GM12801 (cell line): Measurements from ENCODE around the gene GEN1.

Experiments
- CTCF ChIP-seq: IDR thresholded peaks from one replicate; pipeline ENCODE4 v1.5.1; 2011; ENCODE audit warnings: control low read depth; ENCODE audit not compliant: insufficient read length; ENCODE audit errors: extremely low read depth

Gene GEN1

GRCh38 chr2:17805717-17806363 lies 51.9 kb downstream of the GEN1 start:
- TF ChIP-seq CTCF, result no peak

DNA sequence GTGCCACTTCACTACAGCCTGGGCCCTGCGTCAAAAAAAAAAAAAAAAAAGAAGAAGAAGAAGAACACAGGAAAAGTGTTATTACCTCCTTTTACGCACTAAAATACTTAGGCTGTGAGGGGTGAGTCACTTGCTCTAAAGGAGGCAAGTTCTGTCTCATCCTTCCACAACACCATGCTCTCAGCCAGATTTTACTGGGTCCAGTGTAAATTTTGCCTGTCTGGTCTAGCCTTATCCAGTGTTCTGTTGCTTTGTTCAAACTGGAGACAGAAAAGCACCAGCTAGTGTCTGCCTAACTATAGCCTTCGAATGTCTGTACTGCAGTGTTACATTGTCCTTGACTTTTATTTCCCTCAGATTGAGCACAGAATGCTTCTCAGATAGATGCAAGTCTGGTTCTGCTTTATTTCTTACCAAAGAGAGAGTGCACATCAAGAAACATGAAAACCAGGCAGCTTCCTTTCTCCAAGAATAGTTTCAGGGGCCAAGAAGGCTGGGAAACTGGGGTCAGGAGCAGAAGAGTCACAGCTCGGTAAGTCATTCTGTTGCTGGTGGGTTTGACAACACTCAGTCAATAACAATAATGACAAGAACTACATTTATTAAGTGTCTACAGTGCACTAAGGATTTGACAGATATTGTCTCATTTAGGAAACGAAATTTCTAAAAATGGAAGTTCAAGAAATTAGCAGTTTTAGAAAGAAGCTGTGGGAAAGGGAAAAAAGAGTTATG lies 59.2 kb downstream of the GEN1 start:
- TF ChIP-seq CTCF, result no peak

DNA sequence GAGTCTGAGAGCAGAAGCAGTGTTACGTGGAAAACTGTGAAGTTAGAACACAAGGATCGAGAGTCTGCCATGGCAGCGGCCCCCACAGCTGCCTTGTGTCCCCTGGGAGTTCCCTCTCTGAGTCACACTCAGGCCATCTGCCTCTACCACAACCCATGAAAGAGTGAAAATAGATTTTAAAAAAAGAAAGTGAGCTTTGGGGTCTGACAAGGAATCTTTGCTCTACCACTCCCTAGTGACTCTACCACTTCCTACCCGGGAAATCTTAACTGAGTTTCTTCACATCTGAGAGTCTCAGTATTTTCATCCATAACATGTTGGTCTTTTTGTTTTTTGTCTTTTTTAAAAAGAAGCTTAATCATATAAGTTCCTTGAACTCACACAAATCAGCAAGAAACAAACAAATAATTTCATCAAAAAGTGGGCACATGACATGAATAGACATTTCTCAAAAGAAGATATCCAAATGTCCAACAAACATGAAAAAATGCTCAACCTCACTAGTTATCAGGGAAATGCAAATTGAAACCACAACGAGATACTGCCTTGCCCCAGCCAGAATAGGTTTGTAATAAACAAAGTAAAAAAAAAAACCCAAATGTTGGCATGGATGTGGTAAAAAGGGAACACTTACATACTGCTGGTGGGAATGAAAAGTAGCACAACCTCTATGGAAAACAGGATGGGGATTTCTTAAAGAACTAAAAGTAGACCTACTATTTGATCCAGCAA lies 60.0 kb downstream of the GEN1 start:
- no peak for TF ChIP-seq CTCF

- TF ChIP-seq CTCF, result no peak
Observed at GRCh38 chr2:17814601-17815000, 60.7 kb downstream of the GEN1 start.

GRCh38 chr2:17815468-17816184 lies 61.7 kb downstream of the GEN1 start:
- no peak for TF ChIP-seq CTCF

DNA sequence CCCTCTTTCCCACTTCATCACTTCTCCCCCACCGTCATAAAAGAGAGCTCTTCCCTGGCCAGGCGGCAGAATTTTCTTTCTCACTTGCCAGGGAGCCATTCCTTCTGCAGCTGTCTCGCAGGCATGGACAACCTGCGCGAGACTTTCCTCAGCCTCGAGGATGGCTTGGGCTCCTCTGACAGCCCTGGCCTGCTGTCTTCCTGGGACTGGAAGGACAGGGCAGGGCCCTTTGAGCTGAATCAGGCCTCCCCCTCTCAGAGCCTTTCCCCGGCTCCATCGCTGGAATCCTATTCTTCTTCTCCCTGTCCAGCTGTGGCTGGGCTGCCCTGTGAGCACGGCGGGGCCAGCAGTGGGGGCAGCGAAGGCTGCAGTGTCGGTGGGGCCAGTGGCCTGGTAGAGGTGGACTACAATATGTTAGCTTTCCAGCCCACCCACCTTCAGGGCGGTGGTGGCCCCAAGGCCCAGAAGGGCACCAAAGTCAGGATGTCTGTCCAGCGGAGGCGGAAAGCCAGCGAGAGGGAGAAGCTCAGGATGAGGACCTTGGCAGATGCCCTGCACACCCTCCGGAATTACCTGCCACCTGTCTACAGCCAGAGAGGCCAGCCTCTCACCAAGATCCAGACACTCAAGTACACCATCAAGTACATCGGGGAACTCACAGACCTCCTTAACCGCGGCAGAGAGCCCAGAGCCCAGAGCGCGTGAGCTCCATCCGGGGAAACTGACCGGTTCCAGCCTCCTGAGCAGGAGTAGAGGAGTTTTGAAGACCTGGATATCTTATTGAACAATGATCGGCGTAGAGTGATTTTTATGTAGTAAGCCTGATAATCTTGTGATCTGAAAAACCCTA lies 62.7 kb downstream of the GEN1 start, which contains the start of gene MSGN1:
Gene MSGN1, plus strand, starts transcription at position 65 of the 850 bp plus-strand sequence. Its CDS starts 59 bp downstream, at position 124.
- no peak for TF ChIP-seq CTCF
